Endothelial cell of umbilical vein (primary cell): ENCODE measurements around the gene PAK6. TPM values are rescaled to one million over a fixed set of nuclear protein-coding genes. Genes with fewer than 3 reads are reported as not detected.

Experiments used
- BruUV-seq: library from RNA; stranded (reverse); fragments of 400-500 nt; replicated peaks from 2 replicates; lab custom pipeline; 2021; lab: Mats Ljungman, UMichigan
- CTCF ChIA-PET: fragments of 300-600, 350-600 bp; sonication (Branson Sonifier 250); formaldehyde crosslinking; loops from one replicate; lab custom pipeline; 2021; ENCODE audit warnings: antibody characterized with exemption, inconsistent platforms; lab: Charles Lee
- POLR2A ChIA-PET: fragments of 300-600, 350-600 bp; sonication (Branson Sonifier 250); formaldehyde crosslinking; loops from one replicate; lab custom pipeline; 2021; ENCODE audit warnings: antibody characterized with exemption, inconsistent platforms; lab: Charles Lee
- DNase-seq: peaks from one replicate; pipeline ENCODE4 v3.0.0-alpha.2; 2011; ENCODE audit warnings: low read depth, low spot score
- FAIRE-seq: peaks from 2 replicates; lab custom pipeline; 2011; peaks lifted over from hg19 to GRCh38; lab: Jason Lieb, UNC
- H2AFZ ChIP-seq: 2 replicates; pipeline ENCODE4 v1.6.0; 2012; ENCODE audit warnings: low read depth, low read length, control low read depth, inconsistent platforms
- H3K27ac ChIP-seq: 2 replicates; pipeline ENCODE4 v1.5.1; 2011; ENCODE audit warnings: low read depth, mild to moderate bottlenecking, control low read depth, low read length, moderate library complexity; ENCODE audit not compliant: insufficient read depth
- H3K27me3 ChIP-seq, 2 experiments: 2 replicates each; pipeline versions ENCODE4 v1.6.0 to v1.6.1; 2011; ENCODE audit warnings: low read length in 2 of 2, mixed read lengths in 1 of 2; ENCODE audit not compliant: control insufficient read depth in 2 of 2, insufficient read depth in 2 of 2
- H3K36me3 ChIP-seq, 2 experiments: 2 replicates in 1 of 2; 3 replicates in 1 of 2; pipeline ENCODE4 v1.5.1; 2011; ENCODE audit warnings: low read length in 2 of 2, mild to moderate bottlenecking in 1 of 2, moderate library complexity in 1 of 2; ENCODE audit not compliant: control insufficient read depth in 2 of 2, insufficient read depth in 2 of 2; ENCODE audit errors: extremely low read depth in 1 of 2
- H3K4me1 ChIP-seq: 3 replicates; pipeline ENCODE4 v1.5.1; 2011; ENCODE audit warnings: mild to moderate bottlenecking, low read length; ENCODE audit not compliant: control insufficient read depth, insufficient read depth; ENCODE audit errors: extremely low read depth
- H3K4me2 ChIP-seq: 2 replicates; pipeline ENCODE4 v1.6.1; 2011; ENCODE audit warnings: low read length, control low read depth, mixed read lengths; ENCODE audit not compliant: insufficient read depth
- H3K4me3 ChIP-seq, 3 experiments: fragments of 200-600 bp in 1 of 3; sonication (generic), shearing (Covaris generic) in 1 of 3; replicated peaks in 1 of 3; 2 replicates each; pipeline ENCODE4 v1.5.1; 2011 to 2016; ENCODE audit warnings: control low read depth in 3 of 3, low read length in 3 of 3, mild to moderate bottlenecking in 2 of 3, inconsistent platforms in 1 of 3, low read depth in 1 of 3, moderate library complexity in 1 of 3; ENCODE audit not compliant: insufficient read depth in 1 of 3
- H3K79me2 ChIP-seq: 2 replicates; pipeline ENCODE4 v1.6.0; 2012; ENCODE audit warnings: low read length, inconsistent platforms; ENCODE audit not compliant: control insufficient read depth, insufficient read depth
- H3K9ac ChIP-seq: replicated peaks from 2 replicates; pipeline ENCODE3; 2011; ENCODE audit warnings: low read length, control low read depth; ENCODE audit not compliant: insufficient read depth; ENCODE audit errors: extremely low read depth
- H3K9me1 ChIP-seq: replicated peaks from 3 replicates; pipeline ENCODE4 v1.6.0; 2011; ENCODE audit warnings: mild to moderate bottlenecking, low read length; ENCODE audit not compliant: control insufficient read depth, insufficient read depth; ENCODE audit errors: extremely low read depth
- H3K9me3 ChIP-seq: replicated peaks from 2 replicates; pipeline ENCODE4 v1.5.1; 2012; ENCODE audit warnings: low read length, inconsistent platforms; ENCODE audit not compliant: control insufficient read depth, insufficient read depth
- H4K20me1 ChIP-seq: replicated peaks from 2 replicates; pipeline ENCODE3; 2011; ENCODE audit warnings: mild to moderate bottlenecking, low read length; ENCODE audit not compliant: control insufficient read depth, insufficient read depth; ENCODE audit errors: extremely low read depth
- EZH2 ChIP-seq: IDR thresholded peaks from 2 replicates; pipeline ENCODE4 v1.6.1; 2012; ENCODE audit warnings: borderline replicate concordance, low read depth, mild to moderate bottlenecking, moderate library complexity, low read length, inconsistent platforms; ENCODE audit not compliant: severe bottlenecking
- FOS ChIP-seq: IDR thresholded peaks from 2 replicates; pipeline ENCODE4 v1.6.1; 2011; ENCODE audit warnings: mild to moderate bottlenecking, low read length, moderate library complexity, borderline replicate concordance; ENCODE audit not compliant: insufficient read depth
- GATA2 ChIP-seq: IDR thresholded peaks from 2 replicates; pipeline ENCODE4 v1.7.0; 2011; ENCODE audit warnings: low read depth, mild to moderate bottlenecking, moderate library complexity, mixed read lengths, low read length; ENCODE audit not compliant: insufficient read length, insufficient read depth
- JUN ChIP-seq: IDR thresholded peaks from 2 replicates; pipeline ENCODE4 v1.6.1; 2011; ENCODE audit warnings: borderline replicate concordance, low read depth; ENCODE audit not compliant: insufficient read length, insufficient read depth
- MAX ChIP-seq: IDR thresholded peaks from 2 replicates; pipeline ENCODE4 v1.6.1; 2011; ENCODE audit not compliant: insufficient read depth, insufficient read length
- MYC ChIP-seq: IDR thresholded peaks from one replicate; pipeline ENCODE4 v1.6.1; 2011; ENCODE audit warnings: mild to moderate bottlenecking, low read depth, low read length
- POLR2A ChIP-seq: IDR thresholded peaks from 2 replicates; pipeline ENCODE4 v1.6.1; 2012; ENCODE audit warnings: low read depth, mild to moderate bottlenecking, control low read depth, low read length
- POLR2AphosphoS5 ChIP-seq: IDR thresholded peaks from 2 replicates; pipeline ENCODE4 v1.6.1; 2012; ENCODE audit warnings: low read depth, mild to moderate bottlenecking, control low read depth, low read length, moderate library complexity; ENCODE audit not compliant: insufficient read depth
- dilution Hi-C: fragments of 300-500 bp; cut with MboI; formaldehyde crosslinking; loops from one replicate; pipeline ENCODE4 v1.15.0; 2019; ENCODE audit warnings: low sequenced_read_pairs; ENCODE audit not compliant: extremely low pct_ligation_motif_present
- intact Hi-C: fragments of 100-400 bp; cut with micrococcal nuclease; formaldehyde crosslinking; loops from one replicate; pipeline ENCODE4 v1.10.0; 2022
- polyA plus RNA-seq, 4 experiments: library from polyadenylated mRNA; depleted of rRNA in 3 of 4; stranded (reverse) in 3 of 4; unstranded in 1 of 4; fragments of >200 nt; gene quantifications; 2 replicates each; pipeline versions ENCODE4 v1.2.1 to v1.2.3, GENCODE V29; 2011 to 2012; ENCODE audit warnings: missing spikeins in 1 of 4
- total RNA-seq: library from RNA; stranded (reverse); gene quantifications from 2 replicates; pipeline ENCODE4 v1.2.3, GENCODE V29; 2021
- TF ChIP-seq, protein P1 (sequence below), 2 donors: IDR thresholded peaks; 1 replicate in 1 of 2; 2 replicates in 1 of 2; pipeline ENCODE4 v1.5.1; 2011; ENCODE audit warnings: low read length in 2 of 2, mild to moderate bottlenecking in 2 of 2, moderate library complexity in 2 of 2, control low read depth in 1 of 2, inconsistent platforms in 1 of 2, low read depth in 1 of 2; ENCODE audit not compliant: insufficient read depth in 1 of 2; ENCODE audit errors: extremely low read depth in 1 of 2

Gene PAK6
- total and polyA plus RNA-seq, 2 donors (not counting 3 experiments of a cell fraction or from before 2014, with no cell fraction given), result not detected

- Histone ChIP-seq H3K79me2 (no peaks in the 10 kb centered on the region), H3K27ac (no peak overlapping the region), H3K4me1 (no peaks in the 10 kb centered on the region), H3K9me1 (no peaks in the 10 kb centered on the region), H3K4me2 (no peak overlapping the region), H3K36me3 (no peaks in the 10 kb centered on the region), H3K9me3 (no peaks in the 10 kb centered on the region), H4K20me1 (no peaks in the 10 kb centered on the region), H3K27me3 (peaks cover 33 to 47% of the 10 kb centered on the region in 2 experiments), H2AFZ (no peak overlapping the region), H3K9ac (no peak overlapping the region), H3K4me3 (no peak overlapping the region)
- no peak for FAIRE-seq
- no TSS peak for BruUV-seq
- DNase-seq, result no peak
- POLR2A ChIA-PET, result no interaction called here
- intact Hi-C loops, result loop anchor here (10.0 kb wide), 1 partner anchor 172 kb away; the partner anchor contains the start of gene BMF
- TF ChIP-seq, protein P1, sequence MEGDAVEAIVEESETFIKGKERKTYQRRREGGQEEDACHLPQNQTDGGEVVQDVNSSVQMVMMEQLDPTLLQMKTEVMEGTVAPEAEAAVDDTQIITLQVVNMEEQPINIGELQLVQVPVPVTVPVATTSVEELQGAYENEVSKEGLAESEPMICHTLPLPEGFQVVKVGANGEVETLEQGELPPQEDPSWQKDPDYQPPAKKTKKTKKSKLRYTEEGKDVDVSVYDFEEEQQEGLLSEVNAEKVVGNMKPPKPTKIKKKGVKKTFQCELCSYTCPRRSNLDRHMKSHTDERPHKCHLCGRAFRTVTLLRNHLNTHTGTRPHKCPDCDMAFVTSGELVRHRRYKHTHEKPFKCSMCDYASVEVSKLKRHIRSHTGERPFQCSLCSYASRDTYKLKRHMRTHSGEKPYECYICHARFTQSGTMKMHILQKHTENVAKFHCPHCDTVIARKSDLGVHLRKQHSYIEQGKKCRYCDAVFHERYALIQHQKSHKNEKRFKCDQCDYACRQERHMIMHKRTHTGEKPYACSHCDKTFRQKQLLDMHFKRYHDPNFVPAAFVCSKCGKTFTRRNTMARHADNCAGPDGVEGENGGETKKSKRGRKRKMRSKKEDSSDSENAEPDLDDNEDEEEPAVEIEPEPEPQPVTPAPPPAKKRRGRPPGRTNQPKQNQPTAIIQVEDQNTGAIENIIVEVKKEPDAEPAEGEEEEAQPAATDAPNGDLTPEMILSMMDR (IDR thresholded peaks at IDR 0.05; ENCODE audit: extremely low read depth in 1 of 2, insufficient read depth in 1 of 2, low read depth in 1 of 2, low read length in 2 of 2), result no peak
- TF ChIP-seq GATA2 (no peak), FOS (no peak), EZH2 (no peak), MAX (no peak), POLR2AphosphoS5 (no peak), POLR2A (no peak), JUN (no peak), MYC (no peak)
- CTCF ChIA-PET, result interaction anchor here (3.8 to 20.1 kb wide), 3 partner anchors 34 to 62 kb away, joined by 46 to 879 read pairs (median 403); partner anchors contain the start of gene PLCB2
- dilution Hi-C loops, result no loop called here
Observed at GRCh38 chr15:40276927-40277326, 38.1 kb downstream of the PAK6 start.
